ENCODE measurements around the gene GARIN5B.
A peak's percentile ranks its signal among the peaks of the same experiment; 100 is the strongest.

GARIN5B gene

DNA sequence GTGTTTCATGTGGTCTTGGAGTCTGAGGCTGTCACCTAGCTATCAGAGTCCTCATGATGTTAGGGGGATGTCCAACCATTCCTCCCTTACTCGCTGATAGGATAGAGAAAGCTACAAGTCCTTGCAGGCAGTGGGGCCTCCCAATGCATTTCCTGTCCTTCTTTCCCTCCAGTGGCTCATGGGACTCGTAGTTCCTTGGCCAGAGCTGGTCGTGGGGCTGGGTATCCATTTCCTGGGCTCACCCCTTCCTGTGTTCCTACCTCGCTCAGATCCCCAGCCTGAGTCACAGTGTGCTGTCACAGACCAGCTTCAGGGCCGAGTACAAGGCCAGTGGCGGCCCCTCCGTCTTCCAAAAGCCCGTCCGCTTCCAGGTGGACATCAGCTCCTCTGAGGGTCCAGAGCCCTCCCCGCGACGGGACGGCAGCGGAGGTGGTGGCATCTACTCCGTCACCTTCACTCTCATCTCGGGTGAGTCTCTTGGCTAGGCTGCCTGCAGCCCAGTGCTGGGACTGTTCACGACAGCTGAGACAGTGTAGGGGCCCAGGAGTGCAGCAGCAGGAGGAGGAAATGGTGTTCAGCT lies 57.0 kb downstream of the GARIN5B start:
- TF ChIP-seq CTCF (IDR thresholded peaks at IDR 0.05; ENCODE audit: borderline replicate concordance, control extremely low read depth, extremely low read depth, insufficient read depth, missing control alignments) = no peak
- in situ Hi-C loops (cut with MboI; ENCODE audit: low sequenced_read_pairs, unreplicated experiment) = no loop called here
- no peak for DNase-seq (ENCODE audit: low spot score)

DNA sequence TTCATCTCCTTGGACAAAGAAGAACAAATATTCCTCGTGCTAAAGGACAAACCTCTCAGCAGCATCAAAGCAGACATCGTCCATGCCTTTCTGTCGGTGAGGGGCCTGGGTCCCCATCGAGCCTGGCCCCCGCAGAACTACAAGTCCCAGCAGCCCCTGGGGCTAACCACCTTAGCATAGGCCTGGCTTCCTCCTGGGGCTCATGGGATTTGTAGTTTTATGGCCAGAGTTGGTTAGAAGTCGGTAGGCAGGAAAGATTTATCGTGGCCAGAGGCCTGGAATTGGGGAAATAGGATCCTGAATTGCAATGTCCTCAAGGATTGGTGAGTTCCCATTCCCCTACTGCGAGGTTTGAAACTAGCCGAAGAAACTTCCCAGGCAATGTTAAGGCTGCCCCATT lies 57.6 kb downstream of the GARIN5B start:
- in situ Hi-C loops (cut with MboI; ENCODE audit: low sequenced_read_pairs, unreplicated experiment) = no loop called here
- peak; percentile 77 for DNase-seq (ENCODE audit: low spot score)

DNA sequence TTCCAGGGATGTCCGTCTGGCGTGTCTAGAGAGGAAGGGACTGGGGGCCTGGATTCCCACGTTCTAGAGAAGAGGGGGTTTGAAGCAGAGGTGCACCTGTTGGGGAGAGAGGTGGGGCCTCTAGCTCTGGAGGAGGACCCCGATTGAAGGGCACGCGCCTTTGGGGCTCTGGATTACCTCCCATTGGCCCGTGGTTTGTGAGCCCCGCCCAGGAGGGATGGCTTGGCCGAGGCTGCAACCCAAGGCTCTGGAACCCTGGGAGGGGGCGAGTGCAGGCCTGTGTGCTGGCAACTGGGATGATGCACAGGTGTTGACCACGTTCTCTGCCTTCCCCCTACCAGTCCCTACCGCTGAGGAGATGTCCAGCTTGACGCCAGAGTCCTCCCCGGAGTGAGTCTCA lies 58.1 kb downstream of the GARIN5B start:
- in situ Hi-C loops (cut with MboI; ENCODE audit: low sequenced_read_pairs, unreplicated experiment) = no loop called here
- DNase-seq (ENCODE audit: low spot score) = no peak
- TF ChIP-seq CTCF (IDR thresholded peaks at IDR 0.05; ENCODE audit: borderline replicate concordance, control extremely low read depth, extremely low read depth, insufficient read depth, missing control alignments) = no peak

More for the DNA sequence above, 57.6 kb downstream of the GARIN5B start:
- no peak for TF ChIP-seq CTCF (IDR thresholded peaks at IDR 0.05; ENCODE audit: borderline replicate concordance, control extremely low read depth, extremely low read depth, insufficient read depth, missing control alignments)

Measured in GM13976 (cell line).